ENCODE data around the gene LRMDA. TPM values are rescaled to one million over a fixed set of nuclear protein-coding genes. Genes with fewer than 3 reads are reported as not detected.

Gene LRMDA
- total RNA-seq, 4 donors from 2014 or later = 2.2 to 7.8 (median 4.5) TPM

DNA sequence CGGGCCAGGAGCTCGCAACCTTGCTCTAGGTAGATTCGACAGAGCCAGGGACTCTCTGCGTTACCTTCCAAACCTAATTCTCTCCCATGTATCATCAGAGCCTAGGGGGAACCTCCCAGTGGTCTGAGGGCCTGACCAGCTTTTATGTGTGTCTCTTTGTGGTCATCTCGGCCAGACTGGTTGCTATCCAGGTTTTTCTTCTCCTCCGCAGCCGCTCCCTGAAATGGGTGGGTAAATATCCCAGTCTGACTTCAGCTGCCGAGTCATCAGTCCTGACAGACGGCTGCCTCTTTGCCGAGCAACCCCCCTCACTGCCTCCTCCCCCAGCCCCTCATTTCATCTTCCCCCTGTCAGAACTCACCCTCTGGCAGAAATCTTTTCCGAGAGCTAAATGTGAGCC lies 578.1 kb downstream of the LRMDA start:
- H3K36me3 ChIP-seq = no peaks in the 10 kb centered on the region
- no peaks in the 10 kb centered on the region for H3K27me3 ChIP-seq
- no peak for DNase-seq
- TF ChIP-seq POLR2A (IDR thresholded peaks at IDR 0.05) (no peak), EP300 (IDR thresholded peaks at IDR 0.05; ENCODE audit: low read depth) (no peak), POLR2AphosphoS5 (IDR thresholded peaks at IDR 0.05) (no peak)
- TF ChIP-seq, protein P1, sequence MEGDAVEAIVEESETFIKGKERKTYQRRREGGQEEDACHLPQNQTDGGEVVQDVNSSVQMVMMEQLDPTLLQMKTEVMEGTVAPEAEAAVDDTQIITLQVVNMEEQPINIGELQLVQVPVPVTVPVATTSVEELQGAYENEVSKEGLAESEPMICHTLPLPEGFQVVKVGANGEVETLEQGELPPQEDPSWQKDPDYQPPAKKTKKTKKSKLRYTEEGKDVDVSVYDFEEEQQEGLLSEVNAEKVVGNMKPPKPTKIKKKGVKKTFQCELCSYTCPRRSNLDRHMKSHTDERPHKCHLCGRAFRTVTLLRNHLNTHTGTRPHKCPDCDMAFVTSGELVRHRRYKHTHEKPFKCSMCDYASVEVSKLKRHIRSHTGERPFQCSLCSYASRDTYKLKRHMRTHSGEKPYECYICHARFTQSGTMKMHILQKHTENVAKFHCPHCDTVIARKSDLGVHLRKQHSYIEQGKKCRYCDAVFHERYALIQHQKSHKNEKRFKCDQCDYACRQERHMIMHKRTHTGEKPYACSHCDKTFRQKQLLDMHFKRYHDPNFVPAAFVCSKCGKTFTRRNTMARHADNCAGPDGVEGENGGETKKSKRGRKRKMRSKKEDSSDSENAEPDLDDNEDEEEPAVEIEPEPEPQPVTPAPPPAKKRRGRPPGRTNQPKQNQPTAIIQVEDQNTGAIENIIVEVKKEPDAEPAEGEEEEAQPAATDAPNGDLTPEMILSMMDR (IDR thresholded peaks at IDR 0.05) = no peak
- no peaks in the 10 kb centered on the region for H3K4me1 ChIP-seq
- no peaks in the 10 kb centered on the region for H3K9me3 ChIP-seq
- 86% methylated on average over 7 to 11 of the region's 11 CpGs for WGBS, 2 donors (ENCODE audit: low coverage in 1 of 2)
- intact Hi-C loops (cut with DNase I; ENCODE audit: low total_unique reads) = no loop called here
- no peak overlapping the region for H3K4me3 ChIP-seq
- in situ Hi-C loops (cut with MboI; ENCODE audit: low pct_ligation_motif_present in 1 of 4, low pct_unique_long_range_greater_than_20kb in 1 of 4, low sequenced_read_pairs in 3 of 4) = no loop called here
- no peak overlapping the region for H3K27ac ChIP-seq

DNA sequence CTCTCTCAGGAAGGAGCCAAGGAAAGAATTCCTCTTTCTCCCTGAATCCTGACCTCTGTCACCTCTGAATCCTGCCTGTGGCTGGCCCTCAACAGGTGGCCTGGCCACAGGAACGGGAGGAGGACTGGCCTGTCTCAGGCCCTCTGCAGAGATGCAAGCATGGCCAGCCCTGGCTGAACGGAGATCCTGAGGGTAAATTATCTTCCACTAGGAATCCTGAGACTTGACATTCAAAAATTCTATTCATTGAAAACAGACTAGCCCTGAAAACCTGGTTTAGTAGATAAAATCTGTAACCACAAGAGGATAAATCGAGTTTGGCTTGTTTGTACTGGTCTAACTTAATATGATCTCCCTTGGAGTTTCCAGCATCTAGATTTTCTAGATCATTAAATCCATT lies 579.3 kb downstream of the LRMDA start:
- Histone ChIP-seq H3K4me3 (no peak overlapping the region), H3K36me3 (no peaks in the 10 kb centered on the region), H3K4me1 (no peaks in the 10 kb centered on the region), H3K9me3 (no peaks in the 10 kb centered on the region), H3K27me3 (no peaks in the 10 kb centered on the region), H3K27ac (no peak overlapping the region)
- DNase-seq = no peak
- 67 to 72% methylated on average over 1 to 3 of the region's 3 CpGs for WGBS, 2 donors (ENCODE audit: low coverage in 1 of 2)
- TF ChIP-seq, protein P1 (IDR thresholded peaks at IDR 0.05) = no peak
- TF ChIP-seq POLR2A (IDR thresholded peaks at IDR 0.05) (no peak), EP300 (IDR thresholded peaks at IDR 0.05; ENCODE audit: low read depth) (no peak), POLR2AphosphoS5 (IDR thresholded peaks at IDR 0.05) (no peak)
- intact Hi-C loops (cut with DNase I; ENCODE audit: low total_unique reads) (no loop called here), in situ Hi-C loops (cut with MboI; ENCODE audit: low pct_ligation_motif_present in 1 of 4, low pct_unique_long_range_greater_than_20kb in 1 of 4, low sequenced_read_pairs in 3 of 4) (no loop called here)

DNA sequence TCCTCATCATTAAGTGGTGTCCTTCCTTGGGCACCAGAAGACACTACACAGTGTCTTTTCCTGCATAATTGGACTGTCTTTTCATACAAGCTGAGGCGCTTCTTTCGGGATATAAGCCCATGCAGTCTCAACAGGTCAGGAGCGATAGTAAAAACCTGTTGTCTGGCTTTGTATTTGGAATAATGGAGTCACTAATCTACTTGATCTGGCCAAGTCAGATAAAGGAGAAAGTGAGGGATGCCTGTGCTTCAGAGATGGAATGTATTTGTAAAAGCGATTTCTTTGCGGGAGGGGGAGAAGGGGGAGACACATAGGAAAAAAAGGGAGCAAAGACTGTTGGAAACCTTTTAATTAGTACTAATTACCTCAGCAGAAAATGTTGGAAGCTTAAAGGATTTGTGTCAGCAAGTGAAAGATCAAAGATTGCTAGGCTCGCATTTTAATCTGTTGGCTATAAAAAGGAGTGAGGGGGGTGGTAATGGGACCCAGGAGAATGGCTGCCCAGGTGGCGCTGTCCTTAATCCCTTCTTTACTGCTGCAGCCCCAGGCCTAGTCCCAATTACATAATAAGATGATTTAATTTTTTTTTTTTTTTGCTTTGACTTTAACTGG lies 581.4 kb downstream of the LRMDA start:
- Histone ChIP-seq H3K9me3 (no peaks in the 10 kb centered on the region), H3K27ac (no peak overlapping the region), H3K4me3 (no peak overlapping the region), H3K36me3 (no peaks in the 10 kb centered on the region), H3K27me3 (no peaks in the 10 kb centered on the region), H3K4me1 (no peaks in the 10 kb centered on the region)
- 92 to 97% methylated on average over 2 to 7 of the region's 7 CpGs for WGBS, 2 donors (ENCODE audit: low coverage in 1 of 2)
- intact Hi-C loops (cut with DNase I; ENCODE audit: low total_unique reads) (no loop called here), in situ Hi-C loops (cut with MboI; ENCODE audit: low pct_ligation_motif_present in 1 of 4, low pct_unique_long_range_greater_than_20kb in 1 of 4, low sequenced_read_pairs in 3 of 4) (no loop called here)
- TF ChIP-seq POLR2A (IDR thresholded peaks at IDR 0.05) = no peak
- TF ChIP-seq, protein P1 (IDR thresholded peaks at IDR 0.05) = no peak
- TF ChIP-seq POLR2AphosphoS5 (IDR thresholded peaks at IDR 0.05) = no peak
- no peak for TF ChIP-seq EP300 (IDR thresholded peaks at IDR 0.05; ENCODE audit: low read depth)
- DNase-seq = no peak

DNA sequence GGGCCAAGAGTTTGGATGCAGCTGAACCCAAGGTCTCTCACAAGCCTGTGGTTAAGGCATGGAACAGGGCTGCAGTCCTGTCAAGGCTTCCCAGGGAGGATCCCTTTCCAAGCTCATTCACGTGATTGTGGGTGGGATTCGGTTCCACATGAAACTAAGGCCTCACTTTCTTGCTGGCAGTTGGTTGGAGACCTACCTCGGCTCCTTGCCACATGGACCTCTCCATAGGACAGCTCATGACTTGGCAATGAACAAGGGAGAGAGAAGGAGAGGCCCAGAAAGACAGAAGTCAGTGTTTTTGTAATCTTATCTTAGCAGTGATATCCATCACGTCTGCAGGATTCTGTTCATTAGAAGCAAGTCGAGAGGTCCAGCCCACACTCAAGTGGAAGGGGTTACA lies 583.8 kb downstream of the LRMDA start:
- Histone ChIP-seq H3K27me3 (no peaks in the 10 kb centered on the region), H3K9me3 (no peaks in the 10 kb centered on the region), H3K36me3 (no peaks in the 10 kb centered on the region), H3K4me1 (no peaks in the 10 kb centered on the region), H3K27ac (no peak overlapping the region), H3K4me3 (no peak overlapping the region)
- TF ChIP-seq EP300 (IDR thresholded peaks at IDR 0.05; ENCODE audit: low read depth) (no peak), POLR2A (IDR thresholded peaks at IDR 0.05) (no peak), POLR2AphosphoS5 (IDR thresholded peaks at IDR 0.05) (no peak)
- TF ChIP-seq, protein P1 (IDR thresholded peaks at IDR 0.05) = no peak
- in situ Hi-C loops (cut with MboI; ENCODE audit: low pct_ligation_motif_present in 1 of 4, low pct_unique_long_range_greater_than_20kb in 1 of 4, low sequenced_read_pairs in 3 of 4) = no loop called here
- 77% methylated on average over 4 to 5 of the region's 5 CpGs for WGBS, 2 donors (ENCODE audit: low coverage in 1 of 2)
- DNase-seq = no peak
- intact Hi-C loops (cut with DNase I; ENCODE audit: low total_unique reads) = no loop called here

Data from transverse colon (tissue), 4 donors.